ENCODE measurements around the gene COX5A.
A peak's percentile ranks its signal among the peaks of the same experiment; 100 is the strongest.

DNA sequence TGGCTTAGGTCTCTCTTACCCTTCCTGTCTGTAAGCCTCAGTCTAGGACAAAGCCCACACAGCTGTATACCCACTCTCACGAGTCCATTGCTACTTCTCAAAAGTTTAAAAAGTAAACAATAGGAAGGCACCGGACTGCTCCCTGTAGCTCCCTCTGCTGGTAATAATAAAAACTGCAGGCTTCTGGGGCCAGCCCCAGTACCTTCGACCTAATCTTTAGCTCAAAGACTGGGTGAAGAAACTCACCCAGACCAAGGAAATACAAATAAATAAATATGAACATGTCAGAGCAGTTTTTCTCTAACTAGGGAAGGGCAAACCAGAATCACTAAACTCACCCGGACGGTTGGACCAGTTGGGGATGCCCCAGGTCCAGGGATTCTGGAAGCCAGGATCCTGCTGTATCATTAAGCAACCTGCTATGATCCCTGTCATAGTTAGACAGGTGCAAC lies 36.2 kb downstream of the COX5A start:
- TF ChIP-seq RAD21 (IDR thresholded peaks at IDR 0.05; ENCODE audit: low read length) (peak; percentile 59), FOS (IDR thresholded peaks at IDR 0.05; ENCODE audit: low read depth, low read length) (no peak), CHD1 (IDR thresholded peaks at IDR 0.05; ENCODE audit: low read depth, low read length) (no peak)
- TF ChIP-seq, protein P1, sequence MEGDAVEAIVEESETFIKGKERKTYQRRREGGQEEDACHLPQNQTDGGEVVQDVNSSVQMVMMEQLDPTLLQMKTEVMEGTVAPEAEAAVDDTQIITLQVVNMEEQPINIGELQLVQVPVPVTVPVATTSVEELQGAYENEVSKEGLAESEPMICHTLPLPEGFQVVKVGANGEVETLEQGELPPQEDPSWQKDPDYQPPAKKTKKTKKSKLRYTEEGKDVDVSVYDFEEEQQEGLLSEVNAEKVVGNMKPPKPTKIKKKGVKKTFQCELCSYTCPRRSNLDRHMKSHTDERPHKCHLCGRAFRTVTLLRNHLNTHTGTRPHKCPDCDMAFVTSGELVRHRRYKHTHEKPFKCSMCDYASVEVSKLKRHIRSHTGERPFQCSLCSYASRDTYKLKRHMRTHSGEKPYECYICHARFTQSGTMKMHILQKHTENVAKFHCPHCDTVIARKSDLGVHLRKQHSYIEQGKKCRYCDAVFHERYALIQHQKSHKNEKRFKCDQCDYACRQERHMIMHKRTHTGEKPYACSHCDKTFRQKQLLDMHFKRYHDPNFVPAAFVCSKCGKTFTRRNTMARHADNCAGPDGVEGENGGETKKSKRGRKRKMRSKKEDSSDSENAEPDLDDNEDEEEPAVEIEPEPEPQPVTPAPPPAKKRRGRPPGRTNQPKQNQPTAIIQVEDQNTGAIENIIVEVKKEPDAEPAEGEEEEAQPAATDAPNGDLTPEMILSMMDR (conservative IDR thresholded peaks at IDR 0.05; ENCODE audit: low read depth, low read length): peak; percentile 77
